KMS-11 (cell line): Measurements from ENCODE around the gene BCAS2.

Experiments used
- H2AFZ ChIP-seq: fragments of 200-600 bp; sonication (generic); 2 replicates; pipeline ENCODE4 v1.6.1; 2016; ENCODE audit warnings: antibody characterized with exemption, mixed run types, low read depth
- H3K27ac ChIP-seq: fragments of 200-600 bp; sonication (generic); 2 replicates; pipeline ENCODE4 v1.6.1; 2016; ENCODE audit warnings: mild to moderate bottlenecking, mixed run types
- H3K27me3 ChIP-seq: fragments of 200-600 bp; sonication (generic); 2 replicates; pipeline ENCODE4 v1.6.1; 2017; ENCODE audit warnings: mild to moderate bottlenecking, low read depth, mixed run types, moderate library complexity; ENCODE audit not compliant: insufficient read depth
- H3K36me3 ChIP-seq: fragments of 200-600 bp; sonication (generic); 2 replicates; pipeline ENCODE4 v1.6.1; 2017; ENCODE audit warnings: mild to moderate bottlenecking, mixed run types; ENCODE audit not compliant: insufficient read depth
- H3K4me1 ChIP-seq: fragments of 200-600 bp; sonication (generic); 2 replicates; pipeline ENCODE4 v1.6.1; 2016; ENCODE audit warnings: mild to moderate bottlenecking, low read depth, mixed run types; ENCODE audit not compliant: poor library complexity, severe bottlenecking
- H3K4me2 ChIP-seq: fragments of 200-600 bp; sonication (generic); 2 replicates; pipeline ENCODE4 v1.7.0; 2016; ENCODE audit warnings: mild to moderate bottlenecking, mixed run types
- H3K4me3 ChIP-seq: fragments of 200-600 bp; sonication (generic); IDR thresholded peaks from 2 replicates; pipeline ENCODE4 v1.6.1; 2017; ENCODE audit warnings: low read depth, low read length, mixed read lengths; ENCODE audit not compliant: insufficient read depth
- H3K79me2 ChIP-seq: fragments of 200-600 bp; sonication (generic); 2 replicates; pipeline ENCODE4 v1.6.1; 2016; ENCODE audit warnings: low read depth, mixed run types; ENCODE audit not compliant: insufficient read depth
- H3K9ac ChIP-seq: fragments of 200-600 bp; sonication (generic); 2 replicates; pipeline ENCODE4 v1.6.1; 2016; ENCODE audit warnings: mild to moderate bottlenecking, mixed run types
- H4K20me1 ChIP-seq: fragments of 200-600 bp; sonication (generic); 2 replicates; pipeline ENCODE4 v1.6.1; 2016; ENCODE audit warnings: mild to moderate bottlenecking, mixed run types; ENCODE audit not compliant: insufficient read depth
- TF ChIP-seq, protein P1 (sequence below): fragments of 200-600 bp; sonication (generic); conservative IDR thresholded peaks from 2 replicates; pipeline ENCODE4 v1.6.1; 2017; ENCODE audit warnings: low read depth, mild to moderate bottlenecking, antibody characterized with exemption, low read length, moderate library complexity, mixed read lengths

The BCAS2 gene

GRCh38 chr1:114581335-114582287, at the start of gene BCAS2:
Gene BCAS2, minus strand, starts transcription at chr1:114581615. Its CDS starts 24 bp downstream, at chr1:114581591.
- Histone ChIP-seq H3K4me3 (peak within 1 kb of the TSS; percentile 84), H3K4me2 (peak within 1 kb of the TSS; percentile 58), H3K4me1 (peaks cover 17% of the 10 kb centered on the region), H3K27me3 (no peaks in the 10 kb centered on the region), H3K27ac (peak within 1 kb of the TSS; percentile 73), H2AFZ (peak within 1 kb of the TSS; percentile 76; the same call in 1 of the 2 replicates), H4K20me1 (no peaks in the 10 kb centered on the region), H3K9ac (peak within 1 kb of the TSS; percentile 73), H3K36me3 (no peaks in the 10 kb centered on the region), H3K79me2 (peaks cover 24% of the 10 kb centered on the region; the same call in 1 of the 2 replicates)
- TF ChIP-seq, protein P1, sequence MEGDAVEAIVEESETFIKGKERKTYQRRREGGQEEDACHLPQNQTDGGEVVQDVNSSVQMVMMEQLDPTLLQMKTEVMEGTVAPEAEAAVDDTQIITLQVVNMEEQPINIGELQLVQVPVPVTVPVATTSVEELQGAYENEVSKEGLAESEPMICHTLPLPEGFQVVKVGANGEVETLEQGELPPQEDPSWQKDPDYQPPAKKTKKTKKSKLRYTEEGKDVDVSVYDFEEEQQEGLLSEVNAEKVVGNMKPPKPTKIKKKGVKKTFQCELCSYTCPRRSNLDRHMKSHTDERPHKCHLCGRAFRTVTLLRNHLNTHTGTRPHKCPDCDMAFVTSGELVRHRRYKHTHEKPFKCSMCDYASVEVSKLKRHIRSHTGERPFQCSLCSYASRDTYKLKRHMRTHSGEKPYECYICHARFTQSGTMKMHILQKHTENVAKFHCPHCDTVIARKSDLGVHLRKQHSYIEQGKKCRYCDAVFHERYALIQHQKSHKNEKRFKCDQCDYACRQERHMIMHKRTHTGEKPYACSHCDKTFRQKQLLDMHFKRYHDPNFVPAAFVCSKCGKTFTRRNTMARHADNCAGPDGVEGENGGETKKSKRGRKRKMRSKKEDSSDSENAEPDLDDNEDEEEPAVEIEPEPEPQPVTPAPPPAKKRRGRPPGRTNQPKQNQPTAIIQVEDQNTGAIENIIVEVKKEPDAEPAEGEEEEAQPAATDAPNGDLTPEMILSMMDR: no peak

GRCh38 chr1:114627107-114627506, 45.7 kb upstream of the BCAS2 start:
- Histone ChIP-seq H3K4me1 (no peaks in the 10 kb centered on the region), H3K27me3 (no peaks in the 10 kb centered on the region), H4K20me1 (no peaks in the 10 kb centered on the region), H3K4me3 (no peak overlapping the region), H2AFZ (no peak overlapping the region), H3K27ac (no peak overlapping the region), H3K9ac (no peak overlapping the region), H3K4me2 (no peak overlapping the region), H3K79me2 (no peaks in the 10 kb centered on the region), H3K36me3 (no peaks in the 10 kb centered on the region)
- TF ChIP-seq, protein P1: no peak

DNA sequence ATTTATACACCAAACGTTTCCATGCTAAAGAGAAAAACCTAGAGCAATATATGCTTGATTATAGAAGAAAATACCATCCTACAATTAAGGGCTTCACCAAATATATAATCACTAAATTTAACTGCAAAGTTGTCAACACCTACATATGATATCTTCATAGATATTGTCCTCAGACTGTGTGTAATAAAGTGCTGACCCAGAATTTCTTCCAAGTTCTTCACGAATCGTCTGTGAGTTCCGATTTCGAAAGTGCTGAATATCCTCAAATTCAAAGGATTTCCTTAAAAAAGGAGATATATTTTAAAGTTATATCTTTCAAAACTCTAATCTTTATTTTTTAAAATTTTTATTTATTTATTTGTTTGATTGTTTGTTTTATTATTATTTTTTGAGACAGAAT, 41.9 kb upstream of the BCAS2 start:
- TF ChIP-seq, protein P1: no peak
- Histone ChIP-seq H3K27me3 (no peaks in the 10 kb centered on the region), H3K27ac (no peak overlapping the region), H3K79me2 (no peaks in the 10 kb centered on the region), H4K20me1 (no peaks in the 10 kb centered on the region), H3K9ac (no peak overlapping the region), H3K4me3 (no peak overlapping the region), H2AFZ (no peak overlapping the region), H3K36me3 (no peaks in the 10 kb centered on the region), H3K4me1 (no peaks in the 10 kb centered on the region), H3K4me2 (no peak overlapping the region)

DNA sequence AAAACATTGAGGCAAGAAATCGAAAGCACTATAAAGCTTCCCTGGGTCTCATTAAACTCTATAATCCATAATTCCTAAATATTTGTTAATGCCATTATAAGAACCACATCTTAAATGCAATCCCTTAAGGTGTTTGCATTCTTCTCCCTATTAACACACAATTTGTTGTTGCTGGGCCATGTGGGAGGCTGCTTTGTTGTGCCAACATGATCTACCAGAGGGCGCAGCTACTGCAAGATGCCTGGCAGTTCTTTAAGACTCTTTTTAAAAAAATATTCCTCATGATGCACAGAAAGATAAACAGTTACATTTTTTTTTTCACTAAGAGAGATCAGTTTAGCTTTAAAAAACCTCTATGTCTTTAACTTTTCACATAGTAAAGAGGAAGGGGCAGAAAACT, 39.0 kb upstream of the BCAS2 start:
- H3K4me3 ChIP-seq: no peak overlapping the region
- H3K4me1 ChIP-seq: no peaks in the 10 kb centered on the region
- H3K79me2 ChIP-seq: no peaks in the 10 kb centered on the region
- H3K36me3 ChIP-seq: no peaks in the 10 kb centered on the region
- no peaks in the 10 kb centered on the region for H3K27me3 ChIP-seq
- no peak overlapping the region for H3K4me2 ChIP-seq
- no peak overlapping the region for H3K27ac ChIP-seq
- H2AFZ ChIP-seq: no peak overlapping the region
- H4K20me1 ChIP-seq: no peaks in the 10 kb centered on the region
- TF ChIP-seq, protein P1: no peak
- H3K9ac ChIP-seq: no peak overlapping the region
